ENCODE measurements around the gene NDP. TPM values are rescaled to one million over a fixed set of nuclear protein-coding genes. Genes with fewer than 3 reads are reported as not detected.

NDP gene
- total RNA-seq, 2 donors from 2014 or later, result not detected

DNA sequence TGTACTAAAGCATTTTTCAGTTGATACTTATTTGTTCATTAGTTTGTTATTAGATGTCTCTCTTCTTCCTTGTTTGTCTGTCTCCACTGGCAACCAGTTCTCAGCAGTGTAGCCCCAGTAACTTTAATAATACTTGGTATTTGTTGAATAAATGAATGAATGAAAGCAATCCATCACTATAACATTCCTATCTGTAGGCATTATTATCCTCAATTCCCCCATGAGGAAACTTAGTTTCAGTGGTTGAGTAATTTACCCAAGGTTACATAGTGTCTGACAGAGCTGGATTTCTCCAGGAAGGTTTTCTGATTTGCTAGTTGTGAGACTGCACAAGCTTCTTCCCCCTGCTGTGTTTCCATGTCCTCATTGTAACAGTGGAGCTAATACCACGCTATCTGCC, 63.2 kb downstream of the NDP start:
- no peaks in the 10 kb centered on the region for H3K36me3 ChIP-seq (ENCODE audit: control insufficient read depth, insufficient read depth, low read length)
- WGBS, 2 experiments (ENCODE audit: insufficient coverage in 1 of 2, insufficient read length in 1 of 2), result 50% methylated on average over 1 of the region's 1 CpG; no CpG with 5 or more reads in 1 of the 2 experiments
- no peaks in the 10 kb centered on the region for H3K36me3 Mint-ChIP-seq (ENCODE audit: low read depth)
- TF ChIP-seq, protein P1, sequence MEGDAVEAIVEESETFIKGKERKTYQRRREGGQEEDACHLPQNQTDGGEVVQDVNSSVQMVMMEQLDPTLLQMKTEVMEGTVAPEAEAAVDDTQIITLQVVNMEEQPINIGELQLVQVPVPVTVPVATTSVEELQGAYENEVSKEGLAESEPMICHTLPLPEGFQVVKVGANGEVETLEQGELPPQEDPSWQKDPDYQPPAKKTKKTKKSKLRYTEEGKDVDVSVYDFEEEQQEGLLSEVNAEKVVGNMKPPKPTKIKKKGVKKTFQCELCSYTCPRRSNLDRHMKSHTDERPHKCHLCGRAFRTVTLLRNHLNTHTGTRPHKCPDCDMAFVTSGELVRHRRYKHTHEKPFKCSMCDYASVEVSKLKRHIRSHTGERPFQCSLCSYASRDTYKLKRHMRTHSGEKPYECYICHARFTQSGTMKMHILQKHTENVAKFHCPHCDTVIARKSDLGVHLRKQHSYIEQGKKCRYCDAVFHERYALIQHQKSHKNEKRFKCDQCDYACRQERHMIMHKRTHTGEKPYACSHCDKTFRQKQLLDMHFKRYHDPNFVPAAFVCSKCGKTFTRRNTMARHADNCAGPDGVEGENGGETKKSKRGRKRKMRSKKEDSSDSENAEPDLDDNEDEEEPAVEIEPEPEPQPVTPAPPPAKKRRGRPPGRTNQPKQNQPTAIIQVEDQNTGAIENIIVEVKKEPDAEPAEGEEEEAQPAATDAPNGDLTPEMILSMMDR (conservative IDR thresholded peaks at IDR 0.05), result no peak
- H3K27me3 Mint-ChIP-seq (ENCODE audit: insufficient read depth), result peaks cover 3% of the 10 kb centered on the region
- no peak overlapping the region for H3K4me3 ChIP-seq (ENCODE audit: low read length)
- H3K9me3 ChIP-seq (ENCODE audit: control insufficient read depth, low read length), result no peaks in the 10 kb centered on the region
- no peaks in the 10 kb centered on the region for H3K4me1 ChIP-seq (ENCODE audit: control insufficient read depth, insufficient read depth, low read length)
- DNase-seq, result no peak
- no peak overlapping the region for H3K27ac Mint-ChIP-seq
- H3K9me3 Mint-ChIP-seq, result peaks cover 42% of the 10 kb centered on the region
- no peaks in the 10 kb centered on the region for H3K27me3 ChIP-seq (ENCODE audit: control insufficient read depth, insufficient read depth, low read length, poor library complexity, severe bottlenecking)
- H3K27ac ChIP-seq (ENCODE audit: low read depth, low read length), result no peak overlapping the region
- H3K4me1 Mint-ChIP-seq, result peaks cover 4% of the 10 kb centered on the region
- no peak overlapping the region for H3K9ac ChIP-seq (ENCODE audit: extremely low read depth, low read length, poor library complexity, severe bottlenecking)
- H3K4me3 Mint-ChIP-seq, result no peak overlapping the region

DNA sequence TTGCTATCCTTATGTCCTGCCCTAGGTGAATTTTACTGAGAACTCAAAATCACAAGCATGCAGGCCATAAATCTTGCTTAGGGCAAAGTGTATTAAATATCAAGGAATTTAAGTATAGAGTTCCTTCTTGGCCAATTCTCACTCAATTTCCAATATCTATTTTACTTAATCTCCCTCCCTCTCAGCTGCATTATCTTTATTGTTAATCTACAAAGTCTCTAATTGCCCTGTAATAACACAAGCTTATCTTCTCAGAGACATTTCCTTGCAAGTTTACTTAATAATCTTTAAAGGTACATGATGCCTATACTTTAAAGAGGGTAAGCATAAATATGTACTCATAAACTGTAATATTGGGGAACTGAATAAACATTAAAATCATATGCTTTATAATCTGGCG, 64.0 kb downstream of the NDP start:
- peaks cover 3% of the 10 kb centered on the region for H3K27me3 Mint-ChIP-seq (ENCODE audit: insufficient read depth)
- peaks cover 47% of the 10 kb centered on the region for H3K9me3 Mint-ChIP-seq
- no peak overlapping the region for H3K27ac ChIP-seq (ENCODE audit: low read depth, low read length)
- TF ChIP-seq, protein P1 (conservative IDR thresholded peaks at IDR 0.05), result no peak
- no peak overlapping the region for H3K4me3 Mint-ChIP-seq
- no peak overlapping the region for H3K4me3 ChIP-seq (ENCODE audit: low read length)
- 100% methylated on average over 1 of the region's 1 CpG; no CpG with 5 or more reads in 1 of the 2 experiments for WGBS, 2 experiments (ENCODE audit: insufficient coverage in 1 of 2, insufficient read length in 1 of 2)
- peaks cover 4% of the 10 kb centered on the region for H3K4me1 Mint-ChIP-seq
- H3K27ac Mint-ChIP-seq, result no peak overlapping the region
- DNase-seq, result no peak
- no peak overlapping the region for H3K9ac ChIP-seq (ENCODE audit: extremely low read depth, low read length, poor library complexity, severe bottlenecking)
- H3K36me3 ChIP-seq (ENCODE audit: control insufficient read depth, insufficient read depth, low read length), result no peaks in the 10 kb centered on the region
- H3K27me3 ChIP-seq (ENCODE audit: control insufficient read depth, insufficient read depth, low read length, poor library complexity, severe bottlenecking), result no peaks in the 10 kb centered on the region
- H3K4me1 ChIP-seq (ENCODE audit: control insufficient read depth, insufficient read depth, low read length), result no peaks in the 10 kb centered on the region
- no peaks in the 10 kb centered on the region for H3K9me3 ChIP-seq (ENCODE audit: control insufficient read depth, low read length)
- no peaks in the 10 kb centered on the region for H3K36me3 Mint-ChIP-seq (ENCODE audit: low read depth)

DNA sequence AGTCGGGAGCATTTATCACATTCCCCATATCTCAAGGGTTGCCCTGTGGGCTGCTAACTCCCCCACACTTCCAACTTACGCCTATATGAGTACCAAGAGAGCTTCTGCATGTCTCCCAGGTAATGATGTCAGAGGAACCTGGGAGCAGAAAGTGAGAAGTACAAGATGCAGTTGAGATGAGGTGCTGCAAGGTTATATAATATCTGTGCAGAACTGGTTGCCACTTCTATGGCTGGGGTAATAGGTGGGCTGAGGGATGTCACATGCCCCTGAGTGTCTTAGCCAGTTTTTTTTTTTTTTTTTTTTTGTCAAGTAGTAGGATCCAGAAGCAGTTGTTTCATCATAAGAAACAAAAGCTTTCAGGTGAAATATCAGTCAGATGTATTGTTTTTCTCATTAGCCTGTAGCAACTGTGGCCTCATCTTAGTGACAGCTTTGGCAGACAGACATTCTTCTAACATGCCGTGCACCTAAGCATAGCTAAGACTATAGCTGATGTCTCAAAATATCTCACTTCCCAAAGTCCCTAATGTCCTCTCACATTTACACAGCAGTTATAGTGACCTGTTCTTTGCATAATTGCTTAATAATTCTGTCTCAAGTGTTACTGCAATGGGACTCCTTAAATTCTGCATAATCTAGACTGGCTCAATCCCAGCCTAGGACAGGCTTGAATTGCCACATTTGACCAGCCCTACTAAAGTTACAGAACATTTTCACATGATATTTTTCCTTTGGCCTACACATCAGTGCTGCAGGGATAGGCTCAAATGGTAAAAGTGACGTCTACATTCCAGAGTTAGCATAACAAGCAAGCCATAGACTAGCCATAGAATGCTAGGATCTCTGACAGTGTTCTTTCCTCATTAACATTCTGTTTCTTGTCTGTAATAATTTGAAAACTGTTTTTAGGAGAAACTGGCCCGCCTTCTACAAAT, 73.0 kb downstream of the NDP start:
- peaks cover 44% of the 10 kb centered on the region for H3K9me3 Mint-ChIP-seq
- no peak for DNase-seq

More for the DNA sequence above, 73.0 kb downstream of the NDP start:
- Mint-ChIP-seq H3K27me3 (ENCODE audit: insufficient read depth) (no peaks in the 10 kb centered on the region), H3K4me3 (no peak overlapping the region), H3K27ac (no peak overlapping the region), H3K36me3 (ENCODE audit: low read depth) (no peaks in the 10 kb centered on the region), H3K4me1 (peaks cover 10% of the 10 kb centered on the region)
- no peaks in the 10 kb centered on the region for H3K27me3 ChIP-seq (ENCODE audit: control insufficient read depth, insufficient read depth, low read length, poor library complexity, severe bottlenecking)
- no peak overlapping the region for H3K9ac ChIP-seq (ENCODE audit: extremely low read depth, low read length, poor library complexity, severe bottlenecking)
- no peak overlapping the region for H3K27ac ChIP-seq (ENCODE audit: low read depth, low read length)
- TF ChIP-seq, protein P1 (conservative IDR thresholded peaks at IDR 0.05), result no peak
- H3K9me3 ChIP-seq (ENCODE audit: control insufficient read depth, low read length), result no peaks in the 10 kb centered on the region
- H3K4me1 ChIP-seq (ENCODE audit: control insufficient read depth, insufficient read depth, low read length), result peaks cover 3% of the 10 kb centered on the region
- H3K36me3 ChIP-seq (ENCODE audit: control insufficient read depth, insufficient read depth, low read length), result no peaks in the 10 kb centered on the region
- no peak overlapping the region for H3K4me3 ChIP-seq (ENCODE audit: low read length)
- 66 to 73% methylated on average over 2 to 5 of the region's 5 CpGs for WGBS, 2 experiments (ENCODE audit: insufficient coverage in 1 of 2, insufficient read length in 1 of 2)

Other genes with a start within 250 kb of the NDP start
- under 1 TPM; 0.46 to 0.73 TPM for gene MAOB, start 90.9 kb downstream of the NDP start, total RNA-seq